ENCODE data around the gene KLHL30. TPM values are rescaled to one million over a fixed set of nuclear protein-coding genes. Genes with fewer than 3 reads are reported as not detected.
"Not testable (repeated sequence)": the region's sequence is repeated elsewhere in the genome, so short reads cannot be mapped to it uniquely, and the experiment has no call there.

Gene KLHL30
- total RNA-seq, 2 experiments from 2014 or later: not detected

DNA sequence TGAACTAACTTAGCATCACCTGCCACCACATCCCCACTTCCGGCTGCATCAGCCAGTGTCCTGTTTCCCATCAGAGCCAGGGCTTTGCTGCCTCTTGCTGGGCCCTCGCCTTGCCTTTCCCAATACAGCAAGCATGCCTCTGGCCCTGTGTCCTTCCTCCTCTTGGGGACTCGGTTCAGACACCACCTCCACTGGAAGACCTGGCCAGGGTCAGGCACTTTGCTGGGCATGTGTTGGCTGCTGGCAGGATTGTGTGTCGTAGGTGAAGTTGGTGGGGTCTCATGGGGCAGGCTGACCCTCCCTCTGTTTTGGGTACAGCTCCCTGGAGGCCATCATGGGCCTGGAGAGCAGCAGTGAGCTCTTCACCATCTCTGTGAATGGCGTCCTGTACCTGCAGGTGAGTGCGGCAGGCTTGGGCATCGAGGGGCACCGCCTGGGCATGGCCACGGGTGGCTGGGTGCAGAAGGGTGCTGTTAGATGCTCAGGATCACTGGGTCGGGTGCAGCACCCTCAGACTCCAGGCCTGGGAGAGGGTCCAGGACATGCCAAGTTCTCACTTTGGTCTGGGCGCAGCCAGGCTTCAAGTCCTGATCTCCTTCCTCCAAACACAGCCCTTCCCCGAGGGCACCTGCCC, 26.9 kb downstream of the KLHL30 start:
- Mint-ChIP-seq H3K9me3 (no peaks in the 10 kb centered on the region), H3K27ac (no peak overlapping the region), H3K27me3 (peaks cover 23% of the 10 kb centered on the region), H3K4me3 (no peak overlapping the region), H3K4me1 (peaks cover 3% of the 10 kb centered on the region), H3K36me3 (ENCODE audit: low read depth) (peaks cover 7% of the 10 kb centered on the region)
- CTCF ChIA-PET: interaction anchor here (1.2 kb wide), 1 partner anchor 98 kb away, joined by 4 read pairs; no protein-coding TSS in a partner anchor
- no peak for DNase-seq
- POLR2A ChIA-PET: no interaction called here

DNA sequence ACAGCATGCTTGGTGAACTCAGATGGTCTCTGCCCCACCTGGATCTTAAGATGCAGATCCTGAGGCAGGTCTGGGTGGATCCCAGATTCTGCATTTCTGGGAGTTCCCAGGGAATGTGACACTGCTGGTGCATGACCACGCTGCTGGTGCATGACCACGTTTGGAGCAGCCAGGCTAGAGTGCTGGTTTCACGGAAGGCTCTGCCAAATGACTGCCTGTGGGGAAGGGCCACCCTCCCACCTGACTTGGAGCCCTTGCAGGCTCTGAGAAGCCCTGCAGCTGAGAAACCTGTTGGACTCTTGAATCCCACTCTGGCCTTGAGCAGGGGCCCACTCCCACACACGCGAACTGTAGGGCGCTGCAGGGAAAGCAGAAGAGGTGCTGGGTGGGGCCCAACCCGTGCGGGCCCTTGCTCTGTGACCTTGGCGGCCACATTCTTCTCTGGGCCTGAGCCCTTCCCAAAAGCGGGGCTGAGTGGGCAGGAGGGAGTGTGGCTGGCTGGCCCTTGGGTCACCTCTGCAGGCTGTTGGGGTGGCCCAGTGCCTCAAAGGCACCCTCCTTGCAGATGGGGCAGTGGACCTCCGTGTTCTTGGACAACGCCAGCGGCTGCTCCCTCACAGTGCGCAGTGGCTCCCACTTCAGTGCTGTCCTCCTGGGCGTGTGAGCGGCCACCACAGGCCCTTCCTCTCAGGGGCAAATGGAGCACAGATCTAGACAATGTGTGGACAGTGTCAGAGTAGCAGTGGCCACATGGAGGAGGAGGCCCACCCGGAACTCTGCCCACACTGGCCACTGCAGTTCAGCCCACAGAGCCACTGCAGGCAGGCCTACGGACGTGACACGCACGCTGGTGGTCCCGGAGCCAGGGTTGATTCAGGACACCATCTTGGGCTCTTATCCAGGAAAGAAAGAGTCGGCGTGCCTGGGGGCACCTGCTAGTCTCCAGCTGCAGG, 28.2 kb downstream of the KLHL30 start:
- Mint-ChIP-seq H3K4me3 (no peak overlapping the region), H3K36me3 (ENCODE audit: low read depth) (peaks cover 11% of the 10 kb centered on the region), H3K4me1 (peaks cover 3% of the 10 kb centered on the region), H3K27ac (no peak overlapping the region), H3K27me3 (peaks cover 20% of the 10 kb centered on the region), H3K9me3 (no peaks in the 10 kb centered on the region)
- ChIA-PET CTCF (interaction anchor here (0.9 kb wide), 1 partner anchor 94 kb away, joined by 3 read pairs; no protein-coding TSS in a partner anchor), POLR2A (no interaction called here)
- DNase-seq: no peak

GRCh38 chr2:238167344-238167715, 28.9 kb downstream of the KLHL30 start:
- Mint-ChIP-seq H3K9me3 (no peaks in the 10 kb centered on the region), H3K27ac (no peak overlapping the region)
- POLR2A ChIA-PET: no interaction called here

GRCh38 chr2:238167761-238168160, 29.3 kb downstream of the KLHL30 start:
- ChIA-PET CTCF (interaction anchor here (0.9 kb wide), 1 partner anchor 93 kb away, joined by 3 read pairs; no protein-coding TSS in a partner anchor), POLR2A (no interaction called here)
- peaks cover 16% of the 10 kb centered on the region for H3K27me3 Mint-ChIP-seq

More at GRCh38 chr2:238167344-238167715, 28.9 kb downstream of the KLHL30 start:
- Mint-ChIP-seq H3K4me3 (no peak overlapping the region), H3K27me3 (peaks cover 17% of the 10 kb centered on the region), H3K4me1 (peaks cover 3% of the 10 kb centered on the region), H3K36me3 (ENCODE audit: low read depth) (peaks cover 11% of the 10 kb centered on the region)
- no peak for DNase-seq
- CTCF ChIA-PET: interaction anchor here (0.9 kb wide), 1 partner anchor 94 kb away, joined by 3 read pairs; no protein-coding TSS in a partner anchor

DNA sequence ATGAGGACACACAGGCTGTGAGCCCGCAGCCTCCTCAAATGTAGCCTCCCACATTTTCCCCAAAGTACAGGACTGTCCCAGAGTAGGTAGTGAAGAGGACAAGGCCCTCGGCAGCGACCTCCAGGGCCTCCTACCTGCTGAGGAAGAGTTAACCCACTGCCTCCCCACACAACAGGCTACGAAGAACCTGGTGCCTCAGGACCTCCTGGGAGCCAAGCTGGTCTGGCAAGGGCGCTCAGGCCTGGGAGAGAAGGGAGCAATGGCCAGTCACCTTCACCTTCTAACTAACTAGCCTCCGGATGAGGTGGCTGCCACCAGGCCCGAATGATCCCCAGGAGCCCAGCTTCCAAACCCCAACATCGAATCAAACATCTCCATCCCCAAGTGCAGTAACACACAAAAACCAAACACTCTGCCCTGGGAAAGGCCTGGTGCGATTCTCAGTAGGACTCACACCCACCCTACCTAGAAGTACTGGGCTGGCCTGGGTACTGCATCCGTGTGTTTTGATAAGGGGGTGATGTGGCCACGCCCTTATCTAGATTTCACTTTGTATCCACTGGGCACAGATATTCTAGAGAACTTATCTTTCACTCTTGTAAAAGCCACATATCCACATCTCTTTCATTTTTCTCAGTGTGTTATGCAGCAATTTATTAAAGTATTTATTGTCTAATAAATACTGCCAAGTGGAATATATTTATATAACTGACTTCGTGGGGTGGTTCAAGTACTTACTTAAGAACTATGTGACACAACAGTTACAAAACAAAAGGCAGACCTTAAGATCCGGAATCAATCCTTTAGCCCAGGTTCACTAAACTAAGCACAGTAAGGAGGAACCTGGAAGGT, 30.0 kb downstream of the KLHL30 start:
- Mint-ChIP-seq H3K27ac (no peak overlapping the region), H3K4me1 (peaks cover 3% of the 10 kb centered on the region), H3K36me3 (ENCODE audit: low read depth) (peaks cover 17% of the 10 kb centered on the region), H3K27me3 (peaks cover 11% of the 10 kb centered on the region), H3K4me3 (no peak overlapping the region), H3K9me3 (no peaks in the 10 kb centered on the region)
- no peak for DNase-seq
- CTCF ChIA-PET: no interaction called here
- POLR2A ChIA-PET: no interaction called here

More at GRCh38 chr2:238167761-238168160, 29.3 kb downstream of the KLHL30 start:
- no peak for DNase-seq
- Mint-ChIP-seq H3K9me3 (no peaks in the 10 kb centered on the region), H3K4me1 (peaks cover 3% of the 10 kb centered on the region), H3K36me3 (ENCODE audit: low read depth) (peaks cover 12% of the 10 kb centered on the region), H3K4me3 (no peak overlapping the region), H3K27ac (no peak overlapping the region)

- H3K36me3 Mint-ChIP-seq (ENCODE audit: low read depth): peaks cover 19% of the 10 kb centered on the region
- no peak overlapping the region for H3K4me3 Mint-ChIP-seq
- H3K27ac Mint-ChIP-seq: no peak overlapping the region
- ChIA-PET CTCF (no interaction called here), POLR2A (interaction anchor here (0.6 kb wide), 1 partner anchor 23 kb away, joined by 4 read pairs; no protein-coding TSS in a partner anchor)
- no peaks in the 10 kb centered on the region for H3K9me3 Mint-ChIP-seq
- peaks cover 11% of the 10 kb centered on the region for H3K27me3 Mint-ChIP-seq
- H3K4me1 Mint-ChIP-seq: peaks cover 3% of the 10 kb centered on the region
- no peak for DNase-seq
Measured at GRCh38 chr2:238169048-238169707, 30.7 kb downstream of the KLHL30 start.

DNA sequence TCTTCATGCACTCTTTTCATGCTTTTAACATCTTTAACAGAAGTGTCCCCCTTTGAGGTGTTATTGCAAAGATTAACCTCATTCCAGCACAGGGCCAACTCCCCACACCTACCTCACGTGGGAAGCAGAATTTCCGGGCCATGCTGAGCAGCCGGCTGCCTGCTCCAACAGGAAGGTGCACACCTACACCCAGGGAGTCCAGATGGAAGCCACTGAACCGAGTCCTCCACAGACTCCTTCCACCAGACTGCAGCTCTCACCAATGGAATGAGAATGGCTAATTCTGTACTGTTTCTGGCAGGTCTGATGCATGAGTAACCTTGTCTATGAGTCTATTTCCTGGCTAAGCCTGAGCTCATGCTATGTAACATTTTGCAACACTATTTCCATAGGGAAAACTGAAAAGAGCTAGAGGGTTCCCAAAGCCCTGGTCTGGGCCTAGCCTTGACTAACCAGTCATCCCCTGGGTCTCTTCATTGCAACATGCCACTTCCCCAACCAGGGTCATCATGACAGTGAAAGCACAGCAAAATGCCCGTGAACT, 31.3 kb downstream of the KLHL30 start:
- H3K27ac Mint-ChIP-seq: no peak overlapping the region
- H3K4me1 Mint-ChIP-seq: peaks cover 3% of the 10 kb centered on the region

DNA sequence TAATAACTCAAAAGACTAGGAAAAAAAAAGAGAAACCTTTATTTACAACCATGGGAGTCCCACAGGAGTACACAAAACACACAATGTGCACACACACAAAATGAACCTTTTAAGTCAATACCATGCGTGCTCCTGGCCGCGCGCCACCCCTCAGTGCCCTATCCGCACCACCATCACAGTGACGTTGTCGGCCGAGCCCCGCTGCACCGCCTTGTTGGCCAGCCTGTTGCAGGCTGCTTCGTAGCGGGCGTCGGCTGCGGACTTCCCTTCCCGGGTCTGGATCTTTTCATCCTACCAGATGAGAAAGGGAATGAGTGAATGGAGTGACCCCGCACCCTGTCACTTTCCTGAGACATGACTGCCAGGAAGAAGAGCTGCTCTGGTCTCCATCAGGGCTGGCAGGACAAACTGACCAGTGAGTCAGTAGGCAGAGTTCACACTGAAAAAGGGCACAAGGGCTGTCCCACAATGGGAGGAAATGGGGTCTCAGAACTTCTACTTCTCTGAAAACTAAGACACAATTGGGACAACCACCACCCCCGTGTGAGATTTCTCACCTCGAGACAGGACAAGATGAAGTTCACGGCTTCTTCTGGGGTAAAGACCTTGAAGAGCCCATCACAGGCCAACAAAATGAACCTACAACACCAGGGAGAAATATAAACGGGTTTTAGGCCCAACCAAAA, 32.1 kb downstream of the KLHL30 start:
- H3K27ac Mint-ChIP-seq: no peak overlapping the region
- no peak overlapping the region for H3K4me3 Mint-ChIP-seq
- peaks cover 22% of the 10 kb centered on the region for H3K36me3 Mint-ChIP-seq (ENCODE audit: low read depth)
- peaks cover 3% of the 10 kb centered on the region for H3K4me1 Mint-ChIP-seq
- H3K27me3 Mint-ChIP-seq: peaks cover under 1% of the 10 kb centered on the region
- CTCF ChIA-PET: no interaction called here
- POLR2A ChIA-PET: no interaction called here
- DNase-seq: no peak
- H3K9me3 Mint-ChIP-seq: no peaks in the 10 kb centered on the region

More for the DNA sequence above, 31.3 kb downstream of the KLHL30 start:
- no peaks in the 10 kb centered on the region for H3K9me3 Mint-ChIP-seq
- ChIA-PET CTCF (no interaction called here), POLR2A (interaction anchor here (0.6 kb wide), 1 partner anchor 23 kb away, joined by 4 read pairs; no protein-coding TSS in a partner anchor)
- H3K36me3 Mint-ChIP-seq (ENCODE audit: low read depth): peaks cover 22% of the 10 kb centered on the region
- H3K27me3 Mint-ChIP-seq: peaks cover 7% of the 10 kb centered on the region
- no peak overlapping the region for H3K4me3 Mint-ChIP-seq
- DNase-seq: no peak

DNA sequence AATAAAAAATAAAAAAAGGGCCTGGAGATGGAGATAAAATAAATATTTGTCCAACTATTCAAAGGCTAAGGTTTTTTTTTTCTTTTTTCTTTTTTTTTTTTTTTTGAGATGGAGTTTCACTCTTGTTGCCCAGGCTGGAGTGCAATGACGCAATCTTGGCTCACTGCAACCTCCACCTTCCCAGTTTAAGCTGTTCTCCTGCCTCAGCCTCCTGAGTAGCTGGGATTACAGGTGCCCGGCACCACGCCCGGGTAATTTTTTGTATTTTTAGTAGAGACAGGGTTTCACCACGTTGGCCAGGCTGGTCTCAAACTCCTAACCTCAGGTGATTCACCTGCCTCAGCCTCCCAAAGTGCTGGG, 32.6 kb downstream of the KLHL30 start:
- H3K4me3 Mint-ChIP-seq, CTCF ChIA-PET, H3K27ac Mint-ChIP-seq, H3K4me1 Mint-ChIP-seq, DNase-seq, H3K27me3 Mint-ChIP-seq, POLR2A ChIA-PET, H3K9me3 Mint-ChIP-seq: not testable (repeated sequence)
- H3K36me3 Mint-ChIP-seq (ENCODE audit: low read depth): peaks cover 22% of the 10 kb centered on the region

DNA sequence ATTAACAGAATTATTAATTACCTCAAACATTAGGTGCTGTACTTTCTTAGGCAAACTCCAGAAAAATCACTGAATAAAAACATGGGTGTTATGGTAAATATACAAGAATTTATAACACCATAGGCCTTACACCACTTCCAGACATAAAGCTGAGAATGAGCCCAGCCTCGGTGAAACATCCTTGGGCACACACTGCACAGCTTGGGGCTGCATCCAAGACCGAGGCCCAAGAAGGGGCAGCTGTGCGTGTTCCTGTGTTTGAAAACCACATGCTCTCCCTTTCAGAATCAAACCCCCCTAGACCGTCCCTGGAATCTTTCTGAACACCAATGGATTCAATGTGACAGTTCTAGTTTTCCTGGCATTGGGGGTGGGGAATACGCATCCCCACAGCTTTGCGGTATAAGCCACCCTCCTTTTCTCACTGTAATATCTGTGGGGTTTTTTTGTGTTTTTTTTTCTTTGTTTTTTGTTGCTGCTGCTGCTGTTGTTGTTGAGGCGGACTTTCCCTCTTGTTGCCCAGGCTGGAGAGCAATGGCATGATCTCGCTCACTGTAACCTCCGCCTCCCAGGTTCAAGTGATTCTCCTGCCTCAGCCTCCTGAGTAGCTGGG, 33.2 kb downstream of the KLHL30 start:
- DNase-seq: no peak
- CTCF ChIA-PET: no interaction called here
- Mint-ChIP-seq H3K9me3 (no peaks in the 10 kb centered on the region), H3K4me3 (no peak overlapping the region), H3K4me1 (peaks cover 3% of the 10 kb centered on the region), H3K27me3 (no peaks in the 10 kb centered on the region), H3K27ac (peak overlapping the region; percentile 25), H3K36me3 (ENCODE audit: low read depth) (peaks cover 22% of the 10 kb centered on the region)
- POLR2A ChIA-PET: no interaction called here

DNA sequence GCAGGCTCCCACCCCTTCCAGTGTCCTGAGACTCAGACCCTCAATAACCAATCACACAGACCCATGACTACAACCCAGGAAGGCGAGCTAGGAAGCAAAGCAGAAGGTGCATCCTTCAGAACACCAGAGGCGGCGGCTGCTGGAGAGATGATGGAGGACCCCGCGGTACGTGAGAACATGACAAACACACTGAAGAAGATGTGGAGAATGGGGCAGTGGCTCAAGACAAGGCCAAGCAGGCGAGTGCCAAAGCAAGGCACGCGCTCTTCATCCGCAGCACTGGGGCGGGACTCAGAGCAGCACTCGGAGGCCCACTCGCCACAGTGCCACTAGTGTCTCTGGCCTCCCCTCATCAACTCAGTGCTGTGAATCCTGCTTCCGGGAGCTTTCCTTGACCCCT, 34.0 kb downstream of the KLHL30 start:
- Mint-ChIP-seq H3K4me1 (peaks cover 3% of the 10 kb centered on the region), H3K4me3 (no peak overlapping the region), H3K9me3 (no peaks in the 10 kb centered on the region), H3K27ac (no peak overlapping the region), H3K36me3 (ENCODE audit: low read depth) (peaks cover 28% of the 10 kb centered on the region), H3K27me3 (no peaks in the 10 kb centered on the region)
- ChIA-PET CTCF (no interaction called here), POLR2A (no interaction called here)
- no peak for DNase-seq

Measured in activated CD4-positive, alpha-beta T cell treated with anti-CD3 and anti-CD28 coated beads, Interleukin-2, amount 10 ng/mL, durations not matched to agents 7 days and 5 days (primary cell).